HepG2 (cell line): ENCODE data around the gene RNF40. TPM values are rescaled to one million over a fixed set of nuclear protein-coding genes. Genes with fewer than 3 reads are reported as not detected.

Source experiments
- ATAC-seq: fragments of 200-7000 bp; cut with Tn5 transposase; 3 replicates; pipeline ENCODE4 v1.9.1; 2020; ENCODE audit warnings: mild to moderate bottlenecking, moderate library complexity
- BruUV-seq: library from RNA; stranded (reverse); fragments of 400-500 nt; replicated peaks from 2 replicates; lab custom pipeline; 2021; lab: Mats Ljungman, UMichigan
- CTCF ChIA-PET: fragments of 300-600 bp; formaldehyde crosslinking; extraction: SDS; loops from one replicate; lab custom pipeline; 2021; ENCODE audit warnings: low total read pairs, inconsistent platforms, low intra/inter-chr PET ratio; lab: Yijun Ruan, JAX
- POLR2A ChIA-PET: fragments of 350-600 bp; sonication (Branson Sonifier 250); formaldehyde crosslinking; loops from one replicate; lab custom pipeline; 2020; ENCODE audit warnings: antibody characterized with exemption, inconsistent platforms; lab: Yijun Ruan, JAX
- DNase-seq: peaks from one replicate; pipeline ENCODE4 v3.0.0-alpha.2; 2015; ENCODE audit warnings: low spot score
- FAIRE-seq: peaks from 3 replicates; lab custom pipeline; 2011; peaks lifted over from hg19 to GRCh38; lab: Jason Lieb, UNC
- H2AFZ ChIP-seq: one replicate; pipeline ENCODE4 v1.6.1; 2011; ENCODE audit warnings: low read length, inconsistent platforms
- H3K27ac ChIP-seq: fragments of 300-600 bp; 3 replicates; pipeline ENCODE4 v1.8.0; 2011; ENCODE audit warnings: mixed run types, mild to moderate bottlenecking, mixed read lengths, low read length, inconsistent platforms; ENCODE audit not compliant: insufficient read depth; ENCODE audit errors: extremely low read length
- H3K27me3 ChIP-seq, 2 experiments: fragments of 200-600 bp in 1 of 2; 2 replicates in 1 of 2; 3 replicates in 1 of 2; pipeline versions ENCODE4 v1.6.0 to v1.8.0; 2011; ENCODE audit warnings: low read length in 2 of 2, mild to moderate bottlenecking in 2 of 2, moderate library complexity in 2 of 2, inconsistent platforms in 1 of 2; ENCODE audit not compliant: insufficient read depth in 2 of 2, control insufficient read depth in 1 of 2
- H3K36me3 ChIP-seq, 2 experiments: fragments of 200-600 bp in 1 of 2; replicated peaks in 1 of 2; 2 replicates in 1 of 2; 3 replicates in 1 of 2; pipeline versions ENCODE4 v1.5.1 to v1.8.0; 2011; ENCODE audit warnings: low read length in 2 of 2, inconsistent platforms in 1 of 2; ENCODE audit not compliant: insufficient read depth in 2 of 2, control insufficient read depth in 1 of 2
- H3K4me1 ChIP-seq: 2 replicates; pipeline ENCODE4 v1.5.1; 2012; ENCODE audit warnings: low read length, inconsistent platforms; ENCODE audit not compliant: insufficient read depth
- H3K4me2 ChIP-seq: 2 replicates; pipeline ENCODE4 v1.6.0; 2011; ENCODE audit warnings: low read depth, low read length, inconsistent platforms
- H3K4me3 ChIP-seq, 3 experiments: fragments of 200-600 bp in 1 of 3; sonication (generic), shearing (Covaris generic) in 1 of 3; replicated peaks in 1 of 3; 2 replicates each; pipeline ENCODE4 v1.5.1; 2011 to 2016; ENCODE audit warnings: low read length in 3 of 3, inconsistent platforms in 2 of 3, low read depth in 2 of 3, mild to moderate bottlenecking in 2 of 3, control low read depth in 1 of 3, mixed read lengths in 1 of 3; ENCODE audit not compliant: insufficient read depth in 1 of 3
- H3K79me2 ChIP-seq: one replicate; pipeline ENCODE4 v1.6.1; 2011; ENCODE audit warnings: low read length, inconsistent platforms; ENCODE audit not compliant: insufficient read depth
- H3K9ac ChIP-seq: 2 replicates; pipeline ENCODE4 v1.6.0; 2011; ENCODE audit warnings: mild to moderate bottlenecking, low read depth, low read length, inconsistent platforms; ENCODE audit not compliant: insufficient read depth
- H3K9me3 ChIP-seq: 2 replicates; pipeline ENCODE4 v1.5.1; 2012; ENCODE audit warnings: mild to moderate bottlenecking, low read length
- H4K20me1 ChIP-seq: 2 replicates; pipeline ENCODE4 v1.6.0; 2011; ENCODE audit warnings: inconsistent platforms, mild to moderate bottlenecking, low read length, moderate library complexity; ENCODE audit not compliant: insufficient read depth
- AGO2 ChIP-seq: fragments of 200-400 bp; formaldehyde crosslinking; optimal IDR thresholded peaks from 2 replicates; pipeline ENCODE3; 2017; ENCODE audit warnings: mild to moderate bottlenecking, low read depth, low read length, moderate library complexity
- ATF7-NPFF ChIP-seq: sonication (generic); formaldehyde crosslinking; IDR thresholded peaks from 2 replicates; pipeline ENCODE4 v1.8.1; 2023; ENCODE audit warnings: mild to moderate bottlenecking, low read depth, missing genetic modification reagents, moderate library complexity
- BCLAF1 ChIP-seq: fragments of 450-650 bp; IDR thresholded peaks from 2 replicates; pipeline ENCODE4 v1.6.1; 2017; ENCODE audit warnings: mild to moderate bottlenecking
- HIC2 ChIP-seq: sonication (generic); formaldehyde crosslinking; IDR thresholded peaks from 2 replicates; pipeline ENCODE4 v1.9.0; 2022; ENCODE audit warnings: low read depth, missing genetic modification reagents
- NKX3-1 ChIP-seq: sonication (generic); formaldehyde crosslinking; IDR thresholded peaks from 2 replicates; pipeline ENCODE4 v1.5.0; 2020; ENCODE audit warnings: missing genetic modification reagents
- POLR2A ChIP-seq, 2 experiments: IDR thresholded peaks; 2 replicates each; pipeline ENCODE4 v1.6.1; 2011; ENCODE audit warnings: low read depth in 2 of 2, low read length in 2 of 2, mild to moderate bottlenecking in 1 of 2, moderate library complexity in 1 of 2; ENCODE audit not compliant: insufficient read depth in 1 of 2
- RBFOX2 ChIP-seq: fragments of 200-400 bp; formaldehyde crosslinking; IDR thresholded peaks from 2 replicates; pipeline ENCODE4 v1.6.1; 2017; ENCODE audit warnings: low read depth, mild to moderate bottlenecking, low read length
- SRSF1 ChIP-seq: fragments of 200-400 bp; formaldehyde crosslinking; optimal IDR thresholded peaks from 2 replicates; pipeline ENCODE3; 2017; ENCODE audit warnings: mild to moderate bottlenecking, low read depth, low read length, moderate library complexity
- ZBTB33 ChIP-seq: sonication (generic); formaldehyde crosslinking; IDR thresholded peaks from 2 replicates; pipeline ENCODE4 v1.4.0; 2020; ENCODE audit warnings: missing genetic modification reagents
- WGBS: methylation state at CpG from one replicate; pipeline ENCODE4 v1.1.6; 2017; ENCODE audit warnings: low lambda C conversion rate; 5-methylcytosine and 5-hydroxymethylcytosine counted together
- in situ Hi-C: cut with HindIII; loops from 2 replicates; pipeline ENCODE4 v1.10.0; 2017; ENCODE audit warnings: low pct_unique_long_range_greater_than_20kb; ENCODE audit not compliant: extremely low pct_ligation_motif_present
- intact Hi-C: fragments of 100-400 bp; cut with micrococcal nuclease; formaldehyde crosslinking; loops from one replicate; pipeline ENCODE4 v1.10.0; 2022; ENCODE audit not compliant: unreplicated experiment
- polyA plus RNA-seq, 8 experiments: library from polyadenylated mRNA; depleted of rRNA in 3 of 8; stranded (reverse) in 7 of 8; unstranded in 1 of 8; fragments of >200 nt; fragmentation: Illumina TruSeq in 4 of 8; extraction: Trizol in 4 of 8; gene quantifications; 2 replicates each; pipeline versions ENCODE4 v1.2.1 to v1.2.3, GENCODE V29; 2011 to 2016; ENCODE audit warnings: low read depth in 4 of 8, missing spikeins in 1 of 8, mixed read lengths in 1 of 8; ENCODE audit not compliant: insufficient read depth in 1 of 8
- total RNA-seq, 5 experiments: library from RNA; depleted of rRNA; stranded (reverse); fragments of >200 nt; fragmentation: Illumina TruSeq; extraction: Trizol; gene quantifications; 2 replicates each; pipeline ENCODE4 v1.2.3, GENCODE V29; 2016; ENCODE audit warnings: low read depth in 1 of 5

The RNF40 gene
- total and polyA plus RNA-seq, 2 of the 13 experiments (the other 11 are each of a cell fraction or from before 2014, with no cell fraction given) = 84.0 to 85.6 TPM

- no peaks in the 10 kb centered on the region for H4K20me1 ChIP-seq
- ATAC-seq (no peak), FAIRE-seq (no peak), DNase-seq (no peak)
- H3K4me2 ChIP-seq = no peak overlapping the region
- H3K36me3 ChIP-seq = peaks cover 33 to 57% of the 10 kb centered on the region in 2 experiments
- H2AFZ ChIP-seq = no peak overlapping the region
- no peak overlapping the region for H3K27ac ChIP-seq
- BruUV-seq = no TSS peak
- H3K27me3 ChIP-seq = no peaks in the 10 kb centered on the region; a peak in 1 of 5 replicates
- peaks cover 9% of the 10 kb centered on the region for H3K79me2 ChIP-seq
- POLR2A ChIA-PET = interaction anchor here (1.8 to 2.2 kb wide), 5 partner anchors 9 to 40 kb away, joined by 9 to 34 read pairs (median 13); partner anchors contain the start of gene PHKG2
- no peaks in the 10 kb centered on the region for H3K9me3 ChIP-seq
- CTCF ChIA-PET = no interaction called here
- peaks cover 36% of the 10 kb centered on the region for H3K4me1 ChIP-seq
- TF ChIP-seq NKX3-1 (CRISPR knock-in tag) (no peak), HIC2 (no peak), AGO2 (peak; percentile 41), POLR2A (IDR thresholded peaks at IDR 0.05; ENCODE audit: insufficient read depth in 1 of 2, low read depth in 2 of 2, low read length in 2 of 2) (peak in 1 of 2 experiments; percentile 32; a peak in 1 of 4 replicates), ATF7-NPFF (CRISPR knock-in tag) (no peak), RBFOX2 (peak; percentile 25; the same call in 1 of the 2 replicates), SRSF1 (peak; percentile 7), ZBTB33 (CRISPR knock-in tag) (peak; percentile 21; the same call in 1 of the 2 replicates), BCLAF1 (no peak)
- H3K4me3 ChIP-seq = no peak overlapping the region
- H3K9ac ChIP-seq = no peak overlapping the region
- 100% methylated on average over 10 of the region's 14 CpGs for WGBS
- in situ Hi-C loops (no loop called here), intact Hi-C loops (no loop called here)
These were observed 11.7 kb downstream of the RNF40 start for GRCh38 chr16:30773826-30774225.
